ENCODE measurements around the gene APPL2. TPM values are rescaled to one million over a fixed set of nuclear protein-coding genes. Genes with fewer than 3 reads are reported as not detected.

APPL2 gene
- total and polyA plus RNA-seq, 2 of the 13 experiments (the other 11 are each of a cell fraction or from before 2014, with no cell fraction given), result 9.9 to 11.1 TPM

DNA sequence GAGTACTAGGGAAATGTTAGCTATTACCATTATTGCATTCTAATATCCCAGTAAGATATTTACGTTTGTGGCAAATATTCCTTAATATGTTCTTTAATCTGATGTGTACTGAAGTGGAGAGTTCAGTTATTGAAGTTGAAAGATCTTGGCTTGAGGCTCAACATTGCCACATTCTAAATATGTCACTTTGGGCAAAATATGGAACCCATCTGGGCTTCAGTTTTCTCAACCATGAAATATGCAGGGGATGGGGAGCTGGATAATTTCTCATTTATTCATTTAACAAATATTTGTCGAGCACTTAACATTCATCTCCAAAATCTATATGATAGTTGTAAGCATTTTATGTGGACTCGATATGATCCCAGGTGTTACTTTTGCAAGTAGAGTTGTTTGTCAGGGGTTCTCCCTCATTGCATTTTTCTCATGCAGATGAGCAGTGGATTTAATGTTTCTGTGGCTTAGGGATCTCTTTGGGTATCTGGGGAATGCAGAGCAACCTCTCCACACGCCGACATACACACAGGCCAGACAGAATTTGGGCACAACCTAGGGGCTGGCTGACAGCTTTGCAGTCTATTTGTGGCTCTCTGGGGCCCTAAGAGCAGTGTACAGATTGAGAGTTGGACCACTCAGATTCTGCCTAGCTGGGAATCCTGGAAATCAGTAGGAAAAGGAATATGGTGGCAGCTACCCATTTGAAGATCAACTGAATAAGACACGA is 26.6 kb upstream of the APPL2 start (continued):
- TF ChIP-seq, protein P1, sequence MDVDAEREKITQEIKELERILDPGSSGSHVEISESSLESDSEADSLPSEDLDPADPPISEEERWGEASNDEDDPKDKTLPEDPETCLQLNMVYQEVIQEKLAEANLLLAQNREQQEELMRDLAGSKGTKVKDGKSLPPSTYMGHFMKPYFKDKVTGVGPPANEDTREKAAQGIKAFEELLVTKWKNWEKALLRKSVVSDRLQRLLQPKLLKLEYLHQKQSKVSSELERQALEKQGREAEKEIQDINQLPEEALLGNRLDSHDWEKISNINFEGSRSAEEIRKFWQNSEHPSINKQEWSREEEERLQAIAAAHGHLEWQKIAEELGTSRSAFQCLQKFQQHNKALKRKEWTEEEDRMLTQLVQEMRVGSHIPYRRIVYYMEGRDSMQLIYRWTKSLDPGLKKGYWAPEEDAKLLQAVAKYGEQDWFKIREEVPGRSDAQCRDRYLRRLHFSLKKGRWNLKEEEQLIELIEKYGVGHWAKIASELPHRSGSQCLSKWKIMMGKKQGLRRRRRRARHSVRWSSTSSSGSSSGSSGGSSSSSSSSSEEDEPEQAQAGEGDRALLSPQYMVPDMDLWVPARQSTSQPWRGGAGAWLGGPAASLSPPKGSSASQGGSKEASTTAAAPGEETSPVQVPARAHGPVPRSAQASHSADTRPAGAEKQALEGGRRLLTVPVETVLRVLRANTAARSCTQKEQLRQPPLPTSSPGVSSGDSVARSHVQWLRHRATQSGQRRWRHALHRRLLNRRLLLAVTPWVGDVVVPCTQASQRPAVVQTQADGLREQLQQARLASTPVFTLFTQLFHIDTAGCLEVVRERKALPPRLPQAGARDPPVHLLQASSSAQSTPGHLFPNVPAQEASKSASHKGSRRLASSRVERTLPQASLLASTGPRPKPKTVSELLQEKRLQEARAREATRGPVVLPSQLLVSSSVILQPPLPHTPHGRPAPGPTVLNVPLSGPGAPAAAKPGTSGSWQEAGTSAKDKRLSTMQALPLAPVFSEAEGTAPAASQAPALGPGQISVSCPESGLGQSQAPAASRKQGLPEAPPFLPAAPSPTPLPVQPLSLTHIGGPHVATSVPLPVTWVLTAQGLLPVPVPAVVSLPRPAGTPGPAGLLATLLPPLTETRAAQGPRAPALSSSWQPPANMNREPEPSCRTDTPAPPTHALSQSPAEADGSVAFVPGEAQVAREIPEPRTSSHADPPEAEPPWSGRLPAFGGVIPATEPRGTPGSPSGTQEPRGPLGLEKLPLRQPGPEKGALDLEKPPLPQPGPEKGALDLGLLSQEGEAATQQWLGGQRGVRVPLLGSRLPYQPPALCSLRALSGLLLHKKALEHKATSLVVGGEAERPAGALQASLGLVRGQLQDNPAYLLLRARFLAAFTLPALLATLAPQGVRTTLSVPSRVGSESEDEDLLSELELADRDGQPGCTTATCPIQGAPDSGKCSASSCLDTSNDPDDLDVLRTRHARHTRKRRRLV (CRISPR knock-in tag; IDR thresholded peaks at IDR 0.05), result no peak
- TF ChIP-seq ZNF253 (CRISPR knock-in tag; IDR thresholded peaks at IDR 0.05; ENCODE audit: borderline replicate concordance) (no peak), ATM (IDR thresholded peaks at IDR 0.05; ENCODE audit: borderline replicate concordance) (no peak)
- TF ChIP-seq, protein P2, sequence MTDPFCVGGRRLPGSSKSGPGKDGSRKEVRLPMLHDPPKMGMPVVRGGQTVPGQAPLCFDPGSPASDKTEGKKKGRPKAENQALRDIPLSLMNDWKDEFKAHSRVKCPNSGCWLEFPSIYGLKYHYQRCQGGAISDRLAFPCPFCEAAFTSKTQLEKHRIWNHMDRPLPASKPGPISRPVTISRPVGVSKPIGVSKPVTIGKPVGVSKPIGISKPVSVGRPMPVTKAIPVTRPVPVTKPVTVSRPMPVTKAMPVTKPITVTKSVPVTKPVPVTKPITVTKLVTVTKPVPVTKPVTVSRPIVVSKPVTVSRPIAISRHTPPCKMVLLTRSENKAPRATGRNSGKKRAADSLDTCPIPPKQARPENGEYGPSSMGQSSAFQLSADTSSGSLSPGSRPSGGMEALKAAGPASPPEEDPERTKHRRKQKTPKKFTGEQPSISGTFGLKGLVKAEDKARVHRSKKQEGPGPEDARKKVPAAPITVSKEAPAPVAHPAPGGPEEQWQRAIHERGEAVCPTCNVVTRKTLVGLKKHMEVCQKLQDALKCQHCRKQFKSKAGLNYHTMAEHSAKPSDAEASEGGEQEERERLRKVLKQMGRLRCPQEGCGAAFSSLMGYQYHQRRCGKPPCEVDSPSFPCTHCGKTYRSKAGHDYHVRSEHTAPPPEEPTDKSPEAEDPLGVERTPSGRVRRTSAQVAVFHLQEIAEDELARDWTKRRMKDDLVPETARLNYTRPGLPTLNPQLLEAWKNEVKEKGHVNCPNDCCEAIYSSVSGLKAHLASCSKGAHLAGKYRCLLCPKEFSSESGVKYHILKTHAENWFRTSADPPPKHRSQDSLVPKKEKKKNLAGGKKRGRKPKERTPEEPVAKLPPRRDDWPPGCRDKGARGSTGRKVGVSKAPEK (CRISPR knock-in tag; IDR thresholded peaks at IDR 0.05; ENCODE audit: borderline replicate concordance), result no peak
- TF ChIP-seq, protein P3, sequence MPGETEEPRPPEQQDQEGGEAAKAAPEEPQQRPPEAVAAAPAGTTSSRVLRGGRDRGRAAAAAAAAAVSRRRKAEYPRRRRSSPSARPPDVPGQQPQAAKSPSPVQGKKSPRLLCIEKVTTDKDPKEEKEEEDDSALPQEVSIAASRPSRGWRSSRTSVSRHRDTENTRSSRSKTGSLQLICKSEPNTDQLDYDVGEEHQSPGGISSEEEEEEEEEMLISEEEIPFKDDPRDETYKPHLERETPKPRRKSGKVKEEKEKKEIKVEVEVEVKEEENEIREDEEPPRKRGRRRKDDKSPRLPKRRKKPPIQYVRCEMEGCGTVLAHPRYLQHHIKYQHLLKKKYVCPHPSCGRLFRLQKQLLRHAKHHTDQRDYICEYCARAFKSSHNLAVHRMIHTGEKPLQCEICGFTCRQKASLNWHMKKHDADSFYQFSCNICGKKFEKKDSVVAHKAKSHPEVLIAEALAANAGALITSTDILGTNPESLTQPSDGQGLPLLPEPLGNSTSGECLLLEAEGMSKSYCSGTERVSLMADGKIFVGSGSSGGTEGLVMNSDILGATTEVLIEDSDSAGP (CRISPR knock-in tag; IDR thresholded peaks at IDR 0.05; ENCODE audit: borderline replicate concordance), result no peak
